ENCODE measurements around the gene RHOC.
"Not testable (repeated sequence)": the region's sequence is repeated elsewhere in the genome, so short reads cannot be mapped to it uniquely, and the experiment has no call there.

Gene RHOC
- total RNA-seq = 2.0 to 16.7 (median 15.1) reads per million in 4 experiments

DNA sequence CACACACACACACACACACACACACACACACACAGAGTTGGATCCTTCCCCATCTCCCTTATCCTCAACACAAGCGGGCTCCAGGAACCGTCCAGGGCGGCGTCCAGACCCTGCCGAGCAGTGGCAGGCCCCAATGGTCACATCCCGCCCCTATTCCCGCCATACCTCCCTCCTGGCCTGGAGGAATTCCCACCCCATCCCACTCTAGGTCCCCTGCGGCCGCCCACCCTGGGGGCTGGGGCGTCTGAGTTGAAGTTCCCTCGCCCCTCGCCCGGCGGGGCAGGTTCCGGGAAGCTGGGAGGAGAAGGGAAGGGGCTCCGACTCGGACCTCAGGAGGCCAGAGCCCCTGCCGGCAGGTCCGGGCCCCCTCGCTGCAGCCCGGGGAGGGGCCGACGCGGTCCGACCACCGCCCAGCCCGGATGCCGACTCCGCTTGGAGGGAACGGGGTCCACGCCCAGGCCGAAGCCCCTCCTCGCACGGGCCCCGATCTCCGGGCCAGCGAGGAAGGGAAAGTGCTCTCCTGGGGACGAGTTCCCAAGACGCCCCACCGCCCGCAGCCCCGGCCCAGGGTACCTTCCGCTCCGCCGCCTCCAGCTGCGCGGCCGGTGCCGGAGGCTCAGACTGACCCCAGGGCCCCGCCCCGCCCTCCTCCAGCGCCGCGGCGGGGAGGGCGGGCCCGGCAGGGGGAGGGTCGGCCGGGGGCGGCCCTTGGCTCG lies at the start of gene RHOC:
TSS of gene RHOC (minus strand) at position 623 of the 716 bp plus-strand sequence. CDS start 3,328 bp downstream, outside the sequence.
- peak; percentile 27 for DNase-seq

GRCh38 chr1:112754116-112754628 lies 47.2 kb upstream of the RHOC start:
- DNase-seq = no peak

GRCh38 chr1:112748396-112748795 lies 41.5 kb upstream of the RHOC start:
- no peak for DNase-seq

DNA sequence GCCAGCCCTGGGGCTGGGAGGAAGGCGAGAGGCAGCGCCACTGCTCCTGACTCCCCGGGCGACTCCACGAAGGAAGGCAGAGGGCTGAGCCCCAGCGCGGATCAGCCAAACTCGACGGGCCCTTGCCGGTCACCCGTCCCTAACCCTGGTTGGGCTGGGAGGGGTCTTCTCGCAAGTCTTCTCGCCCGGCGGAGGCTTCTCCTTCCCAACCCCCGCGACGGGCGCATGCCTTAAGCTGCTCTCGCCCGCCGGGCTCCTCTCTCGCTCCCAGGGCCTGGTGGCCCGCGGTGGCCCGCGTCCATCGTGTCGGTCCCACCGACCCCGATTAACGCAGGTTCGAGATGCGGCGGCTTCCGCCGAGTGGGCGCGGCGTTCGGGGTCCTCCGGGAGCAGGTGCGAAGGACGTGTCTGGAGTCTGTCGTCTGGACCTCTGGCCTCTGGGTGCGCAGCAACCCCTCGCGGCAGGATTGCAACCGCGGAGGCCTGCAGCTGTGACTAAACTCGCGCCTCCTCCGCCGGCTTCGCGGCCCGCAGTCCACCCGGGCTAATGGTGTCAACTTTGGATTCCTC lies 37.2 kb upstream of the RHOC start:
- no peak for DNase-seq

- no peak for DNase-seq
These were observed 36.5 kb upstream of the RHOC start for GRCh38 chr1:112743174-112744008.

- no peak for DNase-seq
These were observed 30.6 kb upstream of the RHOC start for GRCh38 chr1:112737573-112737972.

DNA sequence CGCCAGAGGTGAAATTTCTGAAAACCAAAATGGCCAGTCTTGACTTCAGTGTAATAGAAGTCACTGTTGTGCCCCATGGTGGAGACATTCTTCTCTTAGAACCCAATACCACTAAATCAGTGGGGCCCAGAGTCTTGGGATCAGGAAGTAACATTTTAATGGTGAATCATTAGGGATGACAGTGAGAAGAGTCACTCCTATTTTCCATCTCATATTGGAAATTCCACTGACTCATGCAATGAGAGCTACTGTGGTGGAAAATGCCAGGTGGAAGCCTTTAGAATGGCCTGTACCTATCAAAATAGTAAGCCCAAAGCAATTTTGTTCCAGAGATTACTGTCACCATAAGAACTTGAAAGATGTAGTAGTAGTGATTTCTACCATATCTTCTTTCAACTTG lies 28.8 kb upstream of the RHOC start:
- no peak for DNase-seq

DNA sequence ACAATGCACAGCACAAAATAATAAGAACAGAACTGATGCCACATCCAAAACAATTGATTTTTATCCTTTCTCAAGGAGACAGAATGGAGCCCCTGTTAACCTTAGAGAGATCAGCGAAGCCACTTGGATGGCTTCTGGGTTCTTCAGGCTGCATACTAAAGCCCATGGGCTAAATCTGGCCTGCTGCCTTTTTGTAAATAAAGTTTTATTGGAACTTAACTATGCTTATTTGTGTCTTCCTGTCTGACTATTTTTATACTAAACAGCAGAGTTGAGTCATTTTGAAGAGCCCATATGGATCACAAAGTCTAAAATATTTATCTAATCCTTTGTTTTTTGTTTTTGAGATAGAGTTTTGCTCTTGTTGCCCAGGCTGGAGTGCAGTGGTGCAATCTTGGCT lies 24.5 kb upstream of the RHOC start:
- no peak for DNase-seq

DNA sequence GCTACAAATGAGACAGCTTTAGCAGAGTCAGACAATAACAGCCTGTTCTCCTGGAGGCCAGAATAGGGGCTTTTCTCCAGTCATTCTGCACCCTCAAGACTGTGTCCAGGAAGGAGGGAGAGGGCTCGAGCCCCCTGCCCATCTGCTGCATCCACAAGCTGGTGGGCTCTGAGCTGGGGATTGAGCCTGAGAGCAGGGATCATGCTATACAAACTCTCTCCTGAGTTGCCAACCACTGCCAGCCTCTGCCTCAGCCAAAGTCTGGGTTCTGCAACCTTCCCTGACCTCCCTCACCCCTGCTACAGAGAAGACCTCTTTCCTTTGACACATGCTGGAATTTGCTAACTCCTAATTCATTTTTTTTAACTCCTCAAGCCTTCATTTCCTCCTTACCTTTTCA lies 23.0 kb upstream of the RHOC start:
- no peak for DNase-seq

DNA sequence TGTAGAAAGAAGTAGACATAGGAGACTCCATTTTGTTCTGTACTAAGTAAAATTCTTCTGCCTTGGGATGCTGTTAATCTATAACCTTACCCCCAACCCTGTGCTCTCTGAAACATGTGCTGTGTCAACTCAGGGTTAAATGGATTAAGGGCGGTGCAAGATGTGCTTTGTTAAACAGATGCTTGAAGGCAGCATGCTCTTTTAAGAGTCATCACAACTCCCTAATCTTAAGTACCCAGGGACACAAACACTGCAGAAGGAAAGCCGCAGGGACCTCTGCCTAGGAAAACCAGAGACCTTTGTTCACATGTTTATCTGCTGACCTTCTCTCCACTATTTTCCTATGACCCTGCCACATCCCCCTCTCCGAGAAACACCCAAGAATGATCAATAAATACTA lies 22.1 kb upstream of the RHOC start:
- not testable (repeated sequence) for DNase-seq

DNA sequence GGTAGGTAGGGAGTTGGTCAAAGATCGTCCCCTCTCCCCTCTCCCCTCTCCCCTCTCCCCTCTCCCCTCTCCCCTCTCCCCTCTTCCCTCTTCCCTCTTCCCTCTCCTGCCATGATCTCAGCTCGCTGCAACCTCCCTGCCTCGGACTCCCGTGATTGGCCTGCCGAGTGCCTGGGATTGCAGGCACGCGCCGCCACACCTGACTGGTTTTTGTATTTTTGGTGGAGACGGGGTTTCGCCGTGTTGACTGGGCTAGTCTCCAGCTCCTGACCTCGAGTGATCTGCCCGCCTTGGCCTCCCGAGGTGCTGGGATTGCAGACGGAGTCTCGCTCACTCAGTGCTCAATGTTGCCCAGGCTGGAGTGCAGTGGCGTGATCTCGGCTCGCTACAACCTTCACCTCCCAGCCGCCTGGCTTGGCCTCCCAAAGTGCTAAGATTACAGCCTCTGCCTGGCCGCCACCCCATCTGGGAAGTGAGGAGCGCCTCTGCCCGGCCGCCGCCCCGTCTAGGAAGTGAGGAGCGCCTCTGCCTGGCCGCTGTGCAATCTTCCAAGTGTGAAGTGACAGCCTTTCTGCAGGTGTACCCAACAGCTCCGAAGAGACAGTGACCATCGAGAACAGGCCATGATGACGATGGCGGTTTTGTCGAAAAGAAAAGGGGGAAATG lies 21.5 kb upstream of the RHOC start:
- not testable (repeated sequence) for DNase-seq

- no peak for DNase-seq
These were observed 20.8 kb upstream of the RHOC start for GRCh38 chr1:112727716-112728115.

DNA sequence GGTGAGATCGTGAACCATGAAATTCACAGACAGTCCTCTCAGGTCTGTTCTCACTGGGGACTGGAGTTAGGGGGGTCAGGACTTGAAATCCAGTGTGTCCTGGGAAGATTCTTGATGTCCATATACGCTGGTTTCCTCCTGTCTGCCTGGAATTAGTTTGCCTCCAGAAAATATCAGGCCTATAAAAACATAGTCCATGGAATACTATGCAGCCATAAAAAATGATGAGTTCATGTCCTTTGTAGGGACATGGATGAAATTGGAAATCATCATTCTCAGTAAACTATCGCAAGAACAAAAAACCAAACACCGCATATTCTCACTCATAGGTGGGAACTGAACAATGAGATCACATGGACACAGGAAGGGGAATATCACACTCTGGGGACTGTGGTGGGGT lies 17.3 kb upstream of the RHOC start:
- not testable (repeated sequence) for DNase-seq

DNA sequence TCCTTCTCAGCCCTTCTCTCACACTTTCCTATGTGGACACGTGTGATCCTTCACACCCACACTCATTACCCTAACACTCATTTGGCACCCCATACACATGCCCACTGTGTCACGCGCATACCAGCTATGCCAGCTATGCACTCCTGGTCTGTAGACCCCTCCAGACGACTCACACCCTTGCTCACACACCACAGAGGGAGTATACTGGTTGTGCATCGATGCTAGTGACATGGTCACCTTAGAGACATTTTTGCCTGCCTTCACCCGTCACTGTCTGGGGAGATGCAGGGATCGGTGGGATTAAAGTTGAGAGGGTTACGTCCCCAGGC lies 16.5 kb upstream of the RHOC start:
- DNase-seq = no peak

DNA sequence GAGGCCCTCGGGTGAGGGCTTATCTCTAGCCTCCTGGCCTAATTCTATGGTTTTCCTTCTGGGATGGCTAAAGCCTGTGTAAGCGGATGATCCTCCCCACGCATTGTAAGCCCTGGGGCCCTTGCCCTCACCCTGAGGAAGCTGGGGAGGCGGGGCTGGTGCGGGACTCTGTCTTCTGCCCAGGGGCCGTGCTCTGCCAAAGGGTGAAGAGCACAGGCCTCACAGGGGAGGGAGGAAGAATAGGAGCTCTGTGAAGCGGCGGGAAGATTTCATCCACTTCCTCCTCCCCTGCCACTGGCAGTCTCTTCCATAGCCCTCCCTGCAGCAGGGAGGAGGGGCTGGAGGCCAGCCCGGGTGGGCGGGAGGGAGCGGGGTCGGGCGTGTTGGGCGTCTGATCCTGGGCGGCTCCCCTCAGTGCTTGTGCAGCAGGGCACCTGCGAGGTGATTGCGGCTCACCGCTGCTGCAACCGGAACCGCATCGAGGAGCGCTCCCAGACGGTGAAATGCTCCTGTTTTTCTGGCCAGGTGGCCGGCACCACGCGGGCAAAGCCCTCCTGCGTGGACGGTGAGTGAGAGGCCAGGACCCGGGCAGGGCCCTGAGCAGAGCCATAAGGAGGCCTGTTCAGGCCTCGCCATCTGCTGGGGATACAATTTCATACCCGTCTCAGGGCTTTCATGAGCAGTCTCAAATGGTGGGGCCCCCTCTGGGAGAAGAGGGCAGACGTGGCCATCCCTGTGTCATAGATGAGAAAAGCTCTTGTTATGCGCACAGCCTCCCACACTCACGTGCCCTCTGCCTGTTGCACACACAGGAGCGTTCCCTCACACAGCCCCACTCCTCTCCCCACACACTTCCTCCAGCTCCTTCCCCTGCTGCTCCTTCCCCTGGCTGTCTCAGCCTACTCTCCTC lies 15.9 kb upstream of the RHOC start:
- no peak for DNase-seq

DNA sequence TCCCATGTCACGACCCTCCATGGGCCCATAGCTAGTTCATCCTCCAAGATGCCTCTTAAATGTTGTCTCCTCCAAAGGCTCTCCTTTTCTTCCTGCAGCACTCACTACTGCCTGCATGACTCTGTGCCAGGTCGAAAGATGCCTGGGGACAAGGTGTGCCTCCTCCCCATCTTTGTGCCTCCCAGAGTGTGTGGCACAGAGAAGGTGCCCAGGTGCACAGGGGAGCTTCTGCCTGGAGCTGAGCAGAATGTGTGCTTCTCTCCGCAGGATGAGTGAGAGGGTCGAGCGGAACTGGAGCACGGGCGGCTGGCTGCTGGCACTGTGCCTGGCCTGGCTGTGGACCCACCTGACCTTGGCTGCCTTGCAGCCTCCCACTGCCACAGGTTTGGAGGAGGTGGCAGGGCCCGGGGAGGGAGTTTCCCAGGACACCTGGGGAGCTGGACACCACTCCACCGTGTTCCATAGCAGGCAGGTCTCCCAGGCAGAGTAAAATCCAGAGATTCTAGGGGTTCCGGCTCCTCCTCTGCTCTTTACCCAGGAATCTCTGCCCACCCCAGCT lies 15.1 kb upstream of the RHOC start:
- DNase-seq = no peak

GRCh38 chr1:112721294-112721693 lies 14.4 kb upstream of the RHOC start:
- not testable (repeated sequence) for DNase-seq

GRCh38 chr1:112720800-112721199 lies 13.9 kb upstream of the RHOC start:
- no peak for DNase-seq

GRCh38 chr1:112719706-112720105 lies 12.8 kb upstream of the RHOC start:
- no peak for DNase-seq

DNA sequence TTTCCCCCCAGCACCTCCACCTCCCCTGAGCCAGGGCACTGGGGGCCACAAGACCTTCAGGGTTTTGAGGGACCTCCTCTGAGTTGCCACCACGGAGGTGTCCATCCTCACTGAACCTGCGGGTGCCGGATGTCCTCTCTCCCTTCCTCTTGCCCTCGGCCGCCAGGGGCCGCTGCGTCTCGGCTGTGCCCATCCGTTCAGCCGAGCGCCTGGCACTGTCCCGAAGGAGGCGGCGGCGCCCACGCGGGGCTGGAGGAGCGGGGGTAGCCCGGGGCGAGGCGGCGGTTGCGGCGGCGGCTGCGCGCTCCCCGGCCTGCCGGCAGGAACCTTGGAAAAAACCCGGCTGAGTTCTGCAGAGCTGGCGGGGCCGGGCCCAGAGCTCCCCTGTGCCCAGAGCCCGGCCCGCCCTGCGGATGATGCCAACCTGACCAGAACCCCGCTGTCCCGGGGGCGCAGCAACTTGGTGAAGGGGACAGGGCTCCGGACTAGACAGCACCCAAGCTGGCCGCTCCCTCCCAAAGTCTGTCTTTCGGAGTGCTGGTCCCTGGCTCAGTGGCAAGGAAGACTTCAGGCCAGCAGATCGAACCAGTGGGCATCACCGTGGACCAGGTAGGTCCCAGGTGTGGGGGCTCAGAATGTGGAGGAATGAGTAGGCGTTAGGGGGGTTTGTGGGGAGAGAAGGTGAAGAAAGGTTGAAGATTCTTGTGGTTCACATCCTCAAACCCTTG lies 11.9 kb upstream of the RHOC start:
- DNase-seq = peak; percentile 60

Data from effector CD8-positive, alpha-beta T cell (primary cell).